DND-41 (cell line): ENCODE results near the gene DAPK3.

Experiments
- EZH2 ChIP-seq: IDR thresholded peaks from 3 replicates; pipeline ENCODE4 v1.6.1; 2012; ENCODE audit warnings: borderline replicate concordance, low read depth, mild to moderate bottlenecking, moderate library complexity, low read length, inconsistent platforms; ENCODE audit not compliant: severe bottlenecking
- TF ChIP-seq, protein P1 (sequence below): IDR thresholded peaks from 2 replicates; pipeline ENCODE4 v1.5.1; 2012; ENCODE audit warnings: borderline replicate concordance, low read length, moderate library complexity, mild to moderate bottlenecking; ENCODE audit not compliant: poor library complexity, severe bottlenecking; ENCODE audit errors: extremely low read depth

DNA sequence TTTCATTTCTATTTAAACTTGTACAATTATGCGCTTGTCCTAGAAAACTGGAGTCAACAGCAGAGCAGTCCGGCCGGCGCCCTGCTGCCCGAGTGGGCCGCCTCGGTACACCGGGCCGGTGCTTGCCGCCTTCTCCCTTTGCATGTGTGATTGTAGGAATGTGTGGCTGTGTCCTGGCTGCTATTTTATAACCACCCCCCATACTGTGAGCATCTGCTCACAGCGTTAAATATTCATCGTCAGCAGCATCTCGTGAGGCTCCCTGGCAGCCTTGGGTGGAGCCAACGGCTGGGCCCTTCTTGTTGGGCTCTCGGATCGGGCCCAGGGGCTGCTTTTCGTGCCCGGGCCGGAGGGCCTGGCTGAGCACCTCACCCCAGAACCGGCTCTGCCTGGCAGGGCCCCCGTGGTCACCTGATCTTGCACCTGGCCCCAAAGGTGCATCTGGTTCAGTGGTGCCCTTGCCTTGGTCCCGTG, 47.3 kb upstream of the DAPK3 start:
- TF ChIP-seq, protein P1, sequence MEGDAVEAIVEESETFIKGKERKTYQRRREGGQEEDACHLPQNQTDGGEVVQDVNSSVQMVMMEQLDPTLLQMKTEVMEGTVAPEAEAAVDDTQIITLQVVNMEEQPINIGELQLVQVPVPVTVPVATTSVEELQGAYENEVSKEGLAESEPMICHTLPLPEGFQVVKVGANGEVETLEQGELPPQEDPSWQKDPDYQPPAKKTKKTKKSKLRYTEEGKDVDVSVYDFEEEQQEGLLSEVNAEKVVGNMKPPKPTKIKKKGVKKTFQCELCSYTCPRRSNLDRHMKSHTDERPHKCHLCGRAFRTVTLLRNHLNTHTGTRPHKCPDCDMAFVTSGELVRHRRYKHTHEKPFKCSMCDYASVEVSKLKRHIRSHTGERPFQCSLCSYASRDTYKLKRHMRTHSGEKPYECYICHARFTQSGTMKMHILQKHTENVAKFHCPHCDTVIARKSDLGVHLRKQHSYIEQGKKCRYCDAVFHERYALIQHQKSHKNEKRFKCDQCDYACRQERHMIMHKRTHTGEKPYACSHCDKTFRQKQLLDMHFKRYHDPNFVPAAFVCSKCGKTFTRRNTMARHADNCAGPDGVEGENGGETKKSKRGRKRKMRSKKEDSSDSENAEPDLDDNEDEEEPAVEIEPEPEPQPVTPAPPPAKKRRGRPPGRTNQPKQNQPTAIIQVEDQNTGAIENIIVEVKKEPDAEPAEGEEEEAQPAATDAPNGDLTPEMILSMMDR, result no peak
- TF ChIP-seq EZH2, result no peak
